Brain microvascular endothelial cell (primary cell): ENCODE measurements around the gene CC2D1B.

Source experiments
- DNase-seq: peaks from one replicate; pipeline ENCODE4 v3.0.0-alpha.2; 2020
- H3K27ac ChIP-seq: fragments of 250-450 bp; sonication (Bioruptor Pico); 2 replicates; pipeline ENCODE4 v1.5.1; 2020; ENCODE audit warnings: mild to moderate bottlenecking, moderate library complexity
- H3K27me3 ChIP-seq: fragments of 250-450 bp; sonication (Bioruptor Pico); replicated peaks from 2 replicates; pipeline ENCODE4 v1.5.1; 2020; ENCODE audit warnings: mild to moderate bottlenecking
- H3K36me3 ChIP-seq: fragments of 250-450 bp; sonication (Bioruptor Pico); replicated peaks from 2 replicates; pipeline ENCODE4 v1.5.1; 2020; ENCODE audit warnings: mild to moderate bottlenecking
- H3K4me3 ChIP-seq: 2 replicates; pipeline ENCODE4 v1.5.1; 2011; ENCODE audit warnings: low read depth, mild to moderate bottlenecking, control low read depth, low read length, moderate library complexity
- CTCF ChIP-seq: IDR thresholded peaks from 2 replicates; pipeline ENCODE4 v1.5.1; 2011; ENCODE audit warnings: low read depth, mild to moderate bottlenecking, moderate library complexity, low read length, control low read depth, inconsistent platforms; ENCODE audit errors: missing control alignments
- in situ Hi-C: cut with HindIII; loops from 2 replicates; pipeline ENCODE4 v1.10.0; 2017; ENCODE audit warnings: low sequenced_read_pairs, low pct_ligation_motif_present

CC2D1B gene

DNA sequence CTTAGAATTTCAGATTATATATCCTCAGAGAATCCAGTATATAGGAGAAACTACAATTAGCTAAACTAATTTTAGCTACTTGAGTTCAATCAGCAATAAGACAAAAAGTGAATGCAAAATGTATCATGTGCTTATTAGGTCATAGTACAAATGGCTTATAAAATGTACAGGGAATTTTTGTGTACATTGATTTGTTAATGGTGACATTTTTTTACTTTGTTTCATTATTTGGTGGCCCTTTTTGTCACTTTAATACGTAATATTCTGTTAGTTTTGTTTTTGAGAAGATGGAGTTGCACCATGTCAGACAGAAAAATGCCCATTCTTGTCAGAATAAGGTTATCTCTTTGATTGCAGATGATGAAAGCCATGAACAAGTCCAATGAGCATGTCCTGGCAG is 33.6 kb downstream of the CC2D1B start:
- no peak for TF ChIP-seq CTCF
- no peak overlapping the region for H3K27ac ChIP-seq
- H3K36me3 ChIP-seq: no peaks in the 10 kb centered on the region
- in situ Hi-C loops: no loop called here
- H3K27me3 ChIP-seq: no peaks in the 10 kb centered on the region
- H3K4me3 ChIP-seq: no peak overlapping the region
- DNase-seq: no peak

DNA sequence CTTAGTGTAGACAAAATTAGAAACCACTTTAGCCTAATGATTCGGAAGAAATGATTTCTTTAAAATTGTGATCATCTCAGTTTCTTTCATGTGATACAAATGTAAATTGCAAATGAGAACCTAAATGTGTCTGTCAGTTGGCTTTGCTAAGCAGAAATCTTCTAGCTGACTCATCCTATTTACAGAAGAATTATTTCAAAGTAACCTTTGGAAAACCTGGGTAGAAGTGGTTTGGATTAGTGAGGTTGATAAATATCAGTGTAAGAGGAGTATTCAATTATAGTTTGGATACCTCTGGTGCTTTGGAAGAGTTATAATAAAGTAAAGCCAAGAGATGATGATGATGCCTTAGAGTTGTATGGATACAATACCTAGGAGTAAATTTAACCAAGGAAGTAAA is 37.4 kb downstream of the CC2D1B start:
- Histone ChIP-seq H3K27me3 (no peaks in the 10 kb centered on the region), H3K4me3 (no peak overlapping the region), H3K27ac (no peak overlapping the region), H3K36me3 (no peaks in the 10 kb centered on the region)
- DNase-seq: no peak
- in situ Hi-C loops: no loop called here
- TF ChIP-seq CTCF: no peak

- in situ Hi-C loops: no loop called here
- TF ChIP-seq CTCF: no peak
- H3K4me3 ChIP-seq: no peak overlapping the region
- DNase-seq: no peak
- H3K36me3 ChIP-seq: no peaks in the 10 kb centered on the region
- H3K27me3 ChIP-seq: no peaks in the 10 kb centered on the region
- H3K27ac ChIP-seq: no peak overlapping the region
These were observed 40.2 kb downstream of the CC2D1B start for GRCh38 chr1:52325786-52326185.

DNA sequence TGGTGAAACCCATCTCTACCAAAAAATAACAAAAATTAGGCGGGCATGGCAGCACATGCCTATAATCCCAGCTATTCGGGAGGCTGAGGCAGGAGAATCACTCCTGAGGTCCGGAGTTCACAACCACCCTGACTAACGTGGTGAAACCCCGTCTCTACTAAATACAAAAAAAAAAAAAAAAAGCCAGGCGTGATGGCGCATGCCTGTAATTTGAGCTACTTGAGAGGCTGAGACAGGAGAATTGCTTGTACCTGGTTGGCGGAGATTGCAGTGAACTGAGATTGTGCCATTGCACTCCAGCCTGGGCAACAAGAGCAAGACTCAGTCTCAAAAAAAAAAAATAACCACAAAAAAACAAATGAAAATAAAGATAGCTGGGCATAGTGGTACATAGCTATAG is 42.3 kb downstream of the CC2D1B start:
- no peak overlapping the region for H3K27ac ChIP-seq
- H3K36me3 ChIP-seq: no peaks in the 10 kb centered on the region
- no peaks in the 10 kb centered on the region for H3K27me3 ChIP-seq
- in situ Hi-C loops: no loop called here
- H3K4me3 ChIP-seq: no peak overlapping the region
- TF ChIP-seq CTCF: no peak
- no peak for DNase-seq

DNA sequence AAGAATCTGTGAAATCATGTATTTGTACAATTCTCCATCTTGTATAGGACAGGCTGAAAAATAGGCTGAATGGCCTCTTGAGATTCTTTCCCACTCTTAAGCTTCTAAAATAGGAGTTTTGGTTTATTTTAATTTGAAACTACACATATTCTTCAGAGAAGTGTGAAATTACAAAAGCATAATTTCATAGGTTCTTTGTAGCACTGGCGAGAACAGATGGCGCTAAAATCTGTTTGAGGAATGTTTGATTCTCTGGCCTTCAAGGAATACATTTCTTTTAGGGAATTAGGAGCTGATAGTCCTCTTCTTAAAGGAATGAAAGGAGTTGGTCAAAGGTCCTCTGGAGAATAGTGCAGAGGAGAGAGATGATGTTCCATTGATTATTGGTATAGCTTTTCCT is 44.9 kb downstream of the CC2D1B start:
- H3K27me3 ChIP-seq: no peaks in the 10 kb centered on the region
- no peak overlapping the region for H3K4me3 ChIP-seq
- no peaks in the 10 kb centered on the region for H3K36me3 ChIP-seq
- in situ Hi-C loops: no loop called here
- DNase-seq: no peak
- no peak for TF ChIP-seq CTCF
- H3K27ac ChIP-seq: no peak overlapping the region

- no peaks in the 10 kb centered on the region for H3K36me3 ChIP-seq
- DNase-seq: no peak
- no peak overlapping the region for H3K27ac ChIP-seq
- TF ChIP-seq CTCF: no peak
- in situ Hi-C loops: no loop called here
- H3K27me3 ChIP-seq: no peaks in the 10 kb centered on the region
- H3K4me3 ChIP-seq: no peak overlapping the region
These were observed 59.6 kb downstream of the CC2D1B start for GRCh38 chr1:52306227-52307006.
